Stomach (tissue), 9 donors: ENCODE results near the gene NBPF14. TPM values are rescaled to one million over a fixed set of nuclear protein-coding genes. Genes with fewer than 3 reads are reported as not detected.
"Not testable (repeated sequence)": the region's sequence is repeated elsewhere in the genome, so short reads cannot be mapped to it uniquely, and the experiment has no call there.

Experiments used
- DNase-seq, 2 donors: peaks; one replicate each; pipeline versions ENCODE4 v3.0.0 to v3.0.0-alpha.2; 2013 to 2019
- H3K27ac ChIP-seq, 5 donors: fragments of 200-600 bp in 4 of 5; sonication (generic) in 4 of 5; one replicate each; pipeline ENCODE4 v1.5.1; 2013 to 2019; ENCODE audit warnings: mild to moderate bottlenecking in 1 of 5, moderate library complexity in 1 of 5
- H3K27me3 ChIP-seq, 3 donors: fragments of 200-600 bp; sonication (generic); one replicate each; pipeline ENCODE4 v1.5.1; 2017 to 2019; ENCODE audit warnings: mixed run types in 1 of 3
- H3K36me3 ChIP-seq, 4 donors: fragments of 200-600 bp; sonication (generic); 1 replicate in 3 of 4; 2 replicates in 1 of 4; pipeline ENCODE4 v1.5.1; 2016 to 2019
- H3K4me1 ChIP-seq, 4 donors: fragments of 200-600 bp; sonication (generic); one replicate each; pipeline ENCODE4 v1.5.1; 2016 to 2019
- H3K4me3 ChIP-seq, 4 donors: fragments of 200-600 bp; sonication (generic) in 3 of 4; one replicate each; pipeline ENCODE4 v1.5.1; 2016 to 2019; ENCODE audit warnings: mild to moderate bottlenecking in 1 of 4
- H3K9me3 ChIP-seq, 4 donors: fragments of 200-600 bp; sonication (generic); one replicate each; pipeline ENCODE4 v1.5.1; 2016 to 2019
- POLR2A ChIP-seq, 4 donors: fragments of 450-650 bp; IDR thresholded peaks; one replicate each; pipeline ENCODE4 v1.6.1; 2016; ENCODE audit warnings: antibody characterized with exemption in 4 of 4, control low read depth in 2 of 4, mild to moderate bottlenecking in 1 of 4, moderate library complexity in 1 of 4
- POLR2AphosphoS5 ChIP-seq, 3 donors: sonication (generic); formaldehyde crosslinking; IDR thresholded peaks; one replicate each; pipeline ENCODE4 v1.6.1; 2016; ENCODE audit warnings: antibody characterized with exemption in 3 of 3
- WGBS, 5 donors: extraction: QIAGEN DNeasy Blood & Tissue Kit in 3 of 5; methylation state at CpG; one replicate each; pipeline versions ENCODE4 v1.1.5 to v1.1.7; 2013 to 2018; 5-methylcytosine and 5-hydroxymethylcytosine counted together
- intact Hi-C: fragments of 100-400 bp; cut with DNase I; formaldehyde crosslinking; loops from one replicate; pipeline ENCODE4 v1.15.1; 2023; ENCODE audit warnings: low total_unique reads
- polyA plus RNA-seq, 3 donors: library from polyadenylated mRNA; stranded (reverse); fragments of 200-250 nt; gene quantifications; one replicate each; pipeline ENCODE4 v1.2.3, GENCODE V29; 2013
- small RNA-seq, 4 donors: library from RNA; depleted of rRNA; stranded (forward); fragments of <200 nt; gene quantifications; one replicate each; pipeline ENCODE3, GENCODE V24; 2016
- total RNA-seq, 5 donors: library from RNA; depleted of rRNA; stranded (reverse); fragments of >200 nt; gene quantifications; one replicate each; pipeline versions ENCODE4 v1.1.0 to v1.2.3, GENCODE V29; 2014 to 2016
- donor health status: healthy with polysubstance abuse.
- donor health status: Bipolar disorder and iron deficiency.
- donor health status: healthy.

NBPF14 gene
- total and polyA plus RNA-seq, 8 donors, result 9.2 to 42.6 (median 18.4) TPM

DNA sequence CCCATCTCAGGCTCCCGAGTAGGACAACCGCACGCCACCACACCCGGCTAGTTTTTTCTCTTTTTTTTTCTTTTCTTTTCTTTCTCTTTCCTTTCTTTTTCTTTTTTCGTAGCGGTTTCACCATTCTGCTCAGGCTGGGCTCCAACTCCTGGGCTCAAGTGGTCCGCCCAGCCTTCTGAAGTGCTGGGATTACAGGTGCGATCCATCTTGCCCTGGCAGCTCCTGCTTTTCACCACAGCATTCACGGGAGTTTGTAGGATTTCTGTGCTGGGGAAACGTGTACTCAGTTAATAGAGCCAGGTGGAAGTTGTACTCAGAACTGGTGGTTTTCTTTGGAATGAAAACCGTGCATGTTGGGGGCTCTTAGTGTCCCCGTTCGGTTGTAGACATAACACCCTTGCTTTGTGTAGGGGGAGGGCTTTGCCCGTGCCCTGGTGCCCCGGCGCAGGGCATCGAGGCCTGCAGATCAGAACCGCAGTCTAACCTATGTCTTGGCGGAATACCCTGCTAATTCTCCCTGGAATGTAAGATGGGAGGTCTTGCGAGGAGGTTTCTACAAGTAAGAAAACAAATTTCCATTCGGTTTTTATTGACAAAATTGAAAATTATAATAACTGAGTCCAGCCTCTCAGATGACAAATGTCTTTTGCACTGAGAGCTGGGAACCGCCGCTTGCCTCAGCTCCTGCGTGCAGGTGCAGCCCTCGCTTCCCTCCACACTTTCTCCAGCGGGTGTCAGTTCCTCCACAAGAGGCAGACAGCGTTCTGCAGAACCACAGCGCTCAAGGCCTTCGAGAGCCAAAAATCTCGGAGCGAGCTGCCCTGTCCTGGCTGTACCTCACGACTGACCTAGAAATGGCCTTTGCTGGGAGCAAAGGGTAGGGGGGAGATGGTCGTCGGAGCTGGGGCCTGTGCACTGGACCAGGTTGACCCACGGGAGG lies 72.3 kb downstream of the NBPF14 start:
- 17 to 33% (median 25%) methylated on average over 10 to 18 of the region's 35 CpGs for WGBS, 5 donors
- H3K36me3 ChIP-seq, intact Hi-C loops, H3K27me3 ChIP-seq, DNase-seq, H3K4me1 ChIP-seq, H3K9me3 ChIP-seq: not testable (repeated sequence)
- peak overlapping the region in 4 of 5 donors; percentile 72 to 84 (median 80) for H3K27ac ChIP-seq
- H3K4me3 ChIP-seq, result peak overlapping the region in 3 of 4 donors; percentile 35 to 47 (median 37)

DNA sequence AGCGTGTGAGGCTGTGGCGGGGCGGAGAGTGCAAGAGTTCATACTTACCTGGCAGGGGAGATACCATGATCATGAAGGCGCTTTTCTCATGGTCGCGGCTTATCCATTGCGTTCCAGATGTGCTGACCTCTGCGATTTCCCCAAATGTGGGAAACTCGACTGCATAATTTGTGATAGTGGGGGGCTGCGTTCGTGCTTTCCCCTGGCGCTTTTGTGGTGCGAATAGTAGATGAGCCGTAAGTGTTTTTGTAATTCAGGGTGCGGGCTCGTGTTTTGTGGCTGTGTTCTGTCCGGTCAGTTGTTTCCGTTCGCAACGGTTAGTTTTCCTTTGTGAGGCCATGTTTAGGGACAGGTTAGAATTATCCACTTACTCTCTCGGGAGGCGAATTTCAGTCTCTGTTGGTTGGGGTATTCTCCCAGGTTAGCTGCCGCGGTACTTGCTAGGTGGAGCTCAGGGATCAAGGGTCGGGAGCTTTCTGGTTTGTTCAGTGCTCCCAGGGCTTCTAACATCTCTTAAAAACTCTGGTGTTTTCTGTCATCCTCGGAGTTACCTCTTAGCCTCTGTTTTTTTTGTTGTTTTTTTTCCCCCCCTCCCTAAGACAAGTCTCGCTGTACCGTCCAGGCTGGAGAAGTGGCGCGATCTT lies 73.1 kb downstream of the NBPF14 start:
- 0 to 3% (median 0%) methylated on average over 12 to 30 of the region's 30 CpGs for WGBS, 5 donors
- H3K36me3 ChIP-seq, H3K4me1 ChIP-seq, H3K9me3 ChIP-seq, H3K27me3 ChIP-seq, intact Hi-C loops: not testable (repeated sequence)
- Histone ChIP-seq H3K27ac (peak overlapping the region; percentile 40 to 84 (median 80)), H3K4me3 (peak overlapping the region; percentile 35 to 47 (median 39))
- peak; percentile 86 to 97 for DNase-seq
- TF ChIP-seq POLR2AphosphoS5 (IDR thresholded peaks at IDR 0.05) (peak; percentile 85 to 100 (median 98)), POLR2A (IDR thresholded peaks at IDR 0.05) (peak in 2 of 4 donors; percentile 77 to 99)

DNA sequence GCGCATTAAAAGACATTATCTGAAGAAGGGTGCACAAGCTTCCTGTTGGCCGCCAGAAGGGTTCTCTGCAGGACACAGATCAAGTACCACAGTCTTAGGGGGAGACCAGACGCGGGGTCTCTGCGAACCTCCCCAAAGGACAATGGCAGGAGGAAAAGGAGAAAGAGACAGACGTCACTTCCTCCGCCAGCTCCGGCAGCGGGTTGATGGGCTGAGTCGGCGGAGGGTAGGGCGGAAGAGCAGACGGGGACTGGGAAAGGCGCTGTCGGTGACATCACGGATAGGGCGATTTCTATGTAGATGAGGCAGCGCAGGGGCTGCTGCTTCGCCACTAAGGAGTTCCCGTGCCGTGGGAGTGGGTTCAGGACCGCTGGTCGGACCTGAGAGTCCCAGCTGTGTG lies 73.7 kb downstream of the NBPF14 start:
- H3K36me3 ChIP-seq, H3K9me3 ChIP-seq, H3K27me3 ChIP-seq, H3K4me1 ChIP-seq, intact Hi-C loops: not testable (repeated sequence)
- Histone ChIP-seq H3K4me3 (peak overlapping the region; percentile 35 to 47 (median 39)), H3K27ac (peak overlapping the region; percentile 40 to 84 (median 80))
- WGBS, 5 donors, result 0 to 4% (median 1%) methylated on average over 11 to 21 of the region's 23 CpGs
- DNase-seq, result peak; percentile 84 to 96

DNA sequence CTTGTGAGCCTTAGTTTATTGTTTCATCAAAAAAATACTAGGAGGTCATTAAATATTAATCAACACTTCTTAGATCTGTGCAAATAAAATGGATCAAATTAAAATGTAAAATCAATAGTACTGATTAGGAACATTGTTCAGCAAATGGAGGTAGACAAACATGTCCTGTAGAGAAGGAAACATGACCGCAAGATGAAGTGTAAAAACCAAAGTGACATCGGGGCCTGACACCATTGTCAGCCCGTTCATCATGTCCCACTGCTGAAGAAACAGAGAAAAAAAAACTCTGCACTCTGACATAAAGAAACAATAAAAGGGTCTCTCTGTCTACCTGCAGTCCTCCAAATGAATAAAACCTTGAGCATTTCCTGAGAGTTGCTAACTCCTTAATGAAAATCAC lies 81.5 kb downstream of the NBPF14 start:
- DNase-seq, intact Hi-C loops, H3K27me3 ChIP-seq, H3K9me3 ChIP-seq, H3K36me3 ChIP-seq, H3K4me1 ChIP-seq, H3K27ac ChIP-seq, H3K4me3 ChIP-seq: not testable (repeated sequence)
- no CpG with 5 or more reads among the region's 3 CpGs for WGBS, 5 donors

DNA sequence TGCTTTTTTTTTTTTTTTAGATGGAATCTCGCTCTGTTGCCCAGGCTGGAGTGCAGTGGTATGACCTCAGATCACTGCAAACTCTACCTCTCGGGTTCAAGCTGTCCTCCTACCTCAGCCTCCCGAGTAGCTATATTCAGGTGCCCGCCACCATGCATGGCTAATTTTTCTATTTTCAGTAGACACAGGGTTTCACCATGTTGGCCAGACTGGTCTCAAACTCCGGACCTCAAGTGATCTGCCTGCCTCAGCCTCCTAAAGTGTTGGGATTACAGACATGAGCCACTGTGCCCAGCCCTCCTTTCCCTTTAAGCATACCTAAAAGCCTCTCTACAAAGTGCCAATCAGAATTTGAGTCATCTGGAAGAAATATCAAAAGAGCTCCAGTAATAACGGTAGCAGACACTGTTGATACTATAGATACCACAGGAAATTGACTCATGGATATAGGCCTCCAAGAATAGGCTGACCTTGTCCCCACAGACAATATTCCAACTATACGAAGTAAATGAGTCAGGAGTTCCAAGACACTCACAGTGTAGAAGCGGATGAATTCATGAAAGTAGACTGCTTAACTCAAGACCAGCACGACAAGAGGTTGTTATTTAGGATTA lies 83.1 kb downstream of the NBPF14 start:
- H3K9me3 ChIP-seq, H3K27ac ChIP-seq, DNase-seq, H3K27me3 ChIP-seq, intact Hi-C loops, H3K4me3 ChIP-seq, H3K4me1 ChIP-seq, H3K36me3 ChIP-seq: not testable (repeated sequence)
- 71 to 90% (median 80%) methylated on average over 5 to 9 of the region's 9 CpGs for WGBS, 5 donors

DNA sequence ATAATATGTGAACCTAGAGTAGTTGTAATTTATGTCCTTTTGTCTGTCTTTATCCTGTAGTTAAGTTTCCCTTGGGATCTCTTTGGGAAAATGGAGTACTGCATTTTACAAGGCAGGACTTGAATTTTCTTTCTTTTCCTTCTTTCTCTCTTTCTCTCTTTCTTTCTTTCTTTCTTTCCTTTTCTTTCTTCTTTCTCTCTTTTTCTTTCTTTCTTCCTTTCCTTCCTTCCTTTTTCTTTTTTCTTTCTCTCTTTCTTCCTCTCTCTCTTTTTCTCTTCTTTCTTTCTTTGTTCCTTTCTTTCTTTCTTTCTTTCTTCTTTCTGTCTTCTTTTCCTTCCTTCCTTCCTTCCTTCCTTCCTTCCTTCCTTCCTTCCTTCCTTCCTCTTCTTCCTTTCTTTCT lies 101.9 kb downstream of the NBPF14 start:
- H3K4me1 ChIP-seq, H3K4me3 ChIP-seq, H3K36me3 ChIP-seq, H3K27me3 ChIP-seq, DNase-seq, H3K27ac ChIP-seq, intact Hi-C loops, H3K9me3 ChIP-seq: not testable (repeated sequence)

DNA sequence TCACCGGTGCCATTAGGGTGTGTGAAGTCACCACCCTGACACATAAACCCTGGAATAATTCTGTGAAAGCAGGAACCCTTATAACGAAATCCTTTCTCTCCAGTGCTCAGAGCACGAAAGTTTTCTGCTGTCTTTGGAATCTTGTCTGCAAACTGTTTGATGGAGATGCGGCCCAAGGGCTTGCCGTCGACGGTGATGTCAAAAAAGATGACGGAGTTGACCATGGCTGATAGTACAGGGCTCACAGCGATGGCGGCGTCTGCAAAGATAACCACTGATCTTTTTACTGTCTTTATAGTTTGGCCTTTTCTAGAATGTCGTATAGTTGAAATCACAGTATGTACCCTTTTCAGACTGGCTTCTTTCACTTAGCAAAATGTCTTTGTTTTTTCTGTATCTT lies 112.8 kb downstream of the NBPF14 start, which contains the start of gene PPIAL4G:
Gene PPIAL4G (minus strand): TSS at position 274 of the 400 bp plus-strand sequence. CDS start 50 bp downstream, at position 224.
- H3K9me3 ChIP-seq, intact Hi-C loops, H3K27me3 ChIP-seq, H3K27ac ChIP-seq, H3K4me3 ChIP-seq, H3K36me3 ChIP-seq, DNase-seq, H3K4me1 ChIP-seq: not testable (repeated sequence)
- 80 to 95% (median 94%) methylated on average over 11 to 12 of the region's 12 CpGs for WGBS, 5 donors

Small RNA genes lying within 50 kb of the gene (small RNA-seq; reads per million reads assigned to genes)
- gene RF00003, result 0 to 0.10 (median 0) reads per million in 4 donors

Other genes with a start within 250 kb of the NBPF14 start
- under 1 TPM in 1 of 5 donors, not detected in 4; 0.18 TPM for gene PPIAL4G, start 112.7 kb downstream of the NBPF14 start, total RNA-seq
- gene PPIAL4G, start 112.7 kb downstream of the NBPF14 start, polyA plus RNA-seq, result under 1 TPM in 1 of 3 donors, not detected in 2; 0.03 TPM
- gene NUDT4B, start 152.8 kb upstream of the NBPF14 start, total RNA-seq, result 1 to 10 TPM in 1 of 5 donors, not detected in 4; 9.4 TPM
- 1 to 10 TPM in 2 of 3 donors, under 1 TPM in 1; 0.30 to 3.5 (median 3.0) TPM for gene NUDT4B, start 152.8 kb upstream of the NBPF14 start, polyA plus RNA-seq
- 100 to 1,000 TPM in 3 of 5 donors, 10 to 100 TPM in 2; 43.0 to 210 (median 101) TPM for gene PDE4DIP, start 248.4 kb upstream of the NBPF14 start, total RNA-seq
- 10 to 100 TPM; 16.5 to 23.7 (median 17.6) TPM for gene PDE4DIP, start 248.4 kb upstream of the NBPF14 start, polyA plus RNA-seq